Neural progenitor cell (in vitro differentiated cells): ENCODE data around the gene PIGM. TPM values are rescaled to one million over a fixed set of nuclear protein-coding genes. Genes with fewer than 3 reads are reported as not detected.

ENCODE experiments used
- DNase-seq: peaks from one replicate; pipeline ENCODE4 v3.0.0-alpha.2; 2016; ENCODE audit warnings: low spot score
- H2AFZ ChIP-seq: fragments of 200-600 bp; sonication (generic); replicated peaks from 2 replicates; pipeline ENCODE4 v1.6.1; 2016; ENCODE audit warnings: antibody characterized with exemption
- H3F3A ChIP-seq: fragments of 200-600 bp; sonication (generic); 2 replicates; pipeline ENCODE4 v1.6.1; 2016; ENCODE audit warnings: antibody characterized with exemption, low read depth
- H3K27ac ChIP-seq: fragments of 200-600 bp; sonication (generic); 2 replicates; pipeline ENCODE4 v1.5.1; 2016; ENCODE audit warnings: mild to moderate bottlenecking
- H3K27me3 ChIP-seq: fragments of 200-600 bp; sonication (generic); 2 replicates; pipeline ENCODE4 v1.6.1; 2016; ENCODE audit warnings: mild to moderate bottlenecking, moderate library complexity
- H3K36me3 ChIP-seq: fragments of 200-600 bp; sonication (generic); 2 replicates; pipeline ENCODE4 v1.5.1; 2016
- H3K4me1 ChIP-seq: fragments of 200-600 bp; sonication (generic); 2 replicates; pipeline ENCODE4 v1.6.1; 2016; ENCODE audit warnings: mixed run types
- H3K4me2 ChIP-seq: fragments of 200-600 bp; sonication (generic); 2 replicates; pipeline ENCODE4 v1.6.1; 2016
- H3K4me3 ChIP-seq: fragments of 200-600 bp; sonication (generic); 2 replicates; pipeline ENCODE4 v1.5.1; 2016
- H3K79me2 ChIP-seq: fragments of 200-600 bp; sonication (generic); 2 replicates; pipeline ENCODE4 v1.6.1; 2016; ENCODE audit warnings: low read depth
- H3K9ac ChIP-seq: fragments of 200-600 bp; sonication (generic); 2 replicates; pipeline ENCODE4 v1.6.1; 2016
- H3K9me3 ChIP-seq: fragments of 200-600 bp; sonication (generic); 2 replicates; pipeline ENCODE4 v1.5.1; 2016; ENCODE audit warnings: low read depth
- H4K20me1 ChIP-seq: fragments of 200-600 bp; sonication (generic); 2 replicates; pipeline ENCODE4 v1.6.1; 2016; ENCODE audit warnings: low read depth
- H3K27ac Mint-ChIP-seq: 3 replicates; pipeline ENCODE4 v1.8.0; 2021; ENCODE audit warnings: mixed read lengths
- H3K27me3 Mint-ChIP-seq: 2 replicates; pipeline ENCODE4 v1.8.0; 2022; ENCODE audit warnings: low read depth, mild to moderate bottlenecking, inconsistent platforms, moderate library complexity, mixed read lengths; ENCODE audit not compliant: insufficient read depth
- H3K36me3 Mint-ChIP-seq: 3 replicates; pipeline ENCODE4 v1.8.0; 2021; ENCODE audit warnings: mixed read lengths
- H3K4me1 Mint-ChIP-seq: 3 replicates; pipeline ENCODE4 v1.8.0; 2021; ENCODE audit warnings: mixed read lengths
- H3K4me3 Mint-ChIP-seq: 3 replicates; pipeline ENCODE4 v1.8.0; 2021; ENCODE audit warnings: mild to moderate bottlenecking, moderate library complexity, mixed read lengths
- H3K9me3 Mint-ChIP-seq: 3 replicates; pipeline ENCODE4 v1.8.0; 2020; ENCODE audit warnings: mixed read lengths
- CTCF ChIP-seq: fragments of 200-600 bp; sonication (generic); IDR thresholded peaks from 2 replicates; pipeline ENCODE4 v1.5.1; 2017; ENCODE audit warnings: antibody characterized with exemption, mild to moderate bottlenecking
- EZH2 ChIP-seq: fragments of 200-600 bp; sonication (generic); IDR thresholded peaks from 2 replicates; pipeline ENCODE4 v1.6.1; 2017; ENCODE audit warnings: antibody characterized with exemption, mild to moderate bottlenecking, moderate library complexity
- EZH2phosphoT487 ChIP-seq: fragments of 200-600 bp; sonication (generic); IDR thresholded peaks from 2 replicates; pipeline ENCODE4 v1.6.1; 2017; ENCODE audit warnings: antibody characterized with exemption
- total RNA-seq: library from RNA; depleted of rRNA; stranded (reverse); fragments of >200 nt; gene quantifications from 2 replicates; pipeline ENCODE4 v1.2.3, GENCODE V29; 2015; ENCODE audit warnings: low replicate concordance

PIGM gene
- total RNA-seq, 1 donor from 2014 or later, result 7.1 TPM

DNA sequence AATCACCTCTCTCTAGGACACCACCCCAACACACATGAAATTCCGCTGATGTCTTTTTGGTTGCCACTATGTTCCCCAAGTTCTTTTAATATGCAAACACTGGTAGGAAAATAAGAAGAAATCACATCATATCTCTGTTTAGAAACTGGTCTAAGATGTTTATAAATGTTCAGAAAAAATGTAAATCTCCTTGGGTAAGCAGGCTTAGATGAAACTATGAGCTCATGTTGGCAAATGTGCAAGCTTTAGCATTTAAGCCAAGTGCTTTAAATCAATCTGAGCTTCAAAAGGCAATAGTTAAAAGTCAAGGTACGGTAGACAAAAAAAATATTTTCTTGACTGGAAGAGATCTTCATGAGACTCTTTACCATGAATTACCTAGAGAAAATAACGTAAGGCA lies 52.5 kb downstream of the PIGM start:
- Histone ChIP-seq H4K20me1 (no peaks in the 10 kb centered on the region), H3K9me3 (no peaks in the 10 kb centered on the region), H3K27ac (no peak overlapping the region), H3K79me2 (no peaks in the 10 kb centered on the region), H3K4me3 (no peak overlapping the region), H3K27me3 (peaks cover 6% of the 10 kb centered on the region), H2AFZ (no peak overlapping the region), H3K9ac (no peak overlapping the region), H3K4me2 (no peak overlapping the region), H3F3A (no peaks in the 10 kb centered on the region), H3K4me1 (no peaks in the 10 kb centered on the region), H3K36me3 (no peaks in the 10 kb centered on the region)
- no peak overlapping the region for H3K27ac Mint-ChIP-seq
- no peak for DNase-seq
- H3K4me3 Mint-ChIP-seq, result no peak overlapping the region
- no peak for TF ChIP-seq CTCF
- no peak for TF ChIP-seq EZH2
- no peak for TF ChIP-seq EZH2phosphoT487
- peaks cover 2% of the 10 kb centered on the region for H3K27me3 Mint-ChIP-seq
- peaks cover 2% of the 10 kb centered on the region for H3K9me3 Mint-ChIP-seq
- H3K4me1 Mint-ChIP-seq, result peaks cover 4% of the 10 kb centered on the region
- H3K36me3 Mint-ChIP-seq, result no peaks in the 10 kb centered on the region

- Mint-ChIP-seq H3K4me1 (no peaks in the 10 kb centered on the region), H3K27me3 (peaks cover 3% of the 10 kb centered on the region), H3K4me3 (no peak overlapping the region), H3K27ac (no peak overlapping the region), H3K9me3 (peaks cover 2% of the 10 kb centered on the region), H3K36me3 (no peaks in the 10 kb centered on the region)
- DNase-seq, result no peak
- no peak overlapping the region for H3K4me3 ChIP-seq
- no peak overlapping the region for H3K9ac ChIP-seq
- no peaks in the 10 kb centered on the region for H3K36me3 ChIP-seq
- H3K9me3 ChIP-seq, result no peaks in the 10 kb centered on the region
- no peaks in the 10 kb centered on the region for H3F3A ChIP-seq
- no peak overlapping the region for H3K4me2 ChIP-seq
- TF ChIP-seq CTCF (no peak), EZH2 (no peak), EZH2phosphoT487 (no peak)
- H3K27ac ChIP-seq, result no peak overlapping the region
- no peaks in the 10 kb centered on the region for H3K4me1 ChIP-seq
- peaks cover 6% of the 10 kb centered on the region for H3K27me3 ChIP-seq
- H2AFZ ChIP-seq, result no peak overlapping the region
- H3K79me2 ChIP-seq, result no peaks in the 10 kb centered on the region
- no peaks in the 10 kb centered on the region for H4K20me1 ChIP-seq
Observed at GRCh38 chr1:159978107-159978398, 53.7 kb downstream of the PIGM start.

GRCh38 chr1:159977364-159978106 lies 54.3 kb downstream of the PIGM start:
- H3K27me3 Mint-ChIP-seq, result peaks cover 3% of the 10 kb centered on the region
- no peak overlapping the region for H3K27ac ChIP-seq
- no peaks in the 10 kb centered on the region for H3K9me3 ChIP-seq
- H3K4me3 ChIP-seq, result no peak overlapping the region
- H3K27ac Mint-ChIP-seq, result no peak overlapping the region
- no peaks in the 10 kb centered on the region for H3F3A ChIP-seq
- TF ChIP-seq EZH2, result no peak
- no peak for TF ChIP-seq EZH2phosphoT487
- TF ChIP-seq CTCF, result no peak
- no peaks in the 10 kb centered on the region for H3K36me3 Mint-ChIP-seq
- H3K4me1 ChIP-seq, result no peaks in the 10 kb centered on the region
- no peak overlapping the region for H3K4me2 ChIP-seq
- H3K36me3 ChIP-seq, result no peaks in the 10 kb centered on the region
- DNase-seq, result no peak
- no peaks in the 10 kb centered on the region for H4K20me1 ChIP-seq
- no peak overlapping the region for H2AFZ ChIP-seq
- no peaks in the 10 kb centered on the region for H3K79me2 ChIP-seq
- no peak overlapping the region for H3K9ac ChIP-seq
- H3K4me1 Mint-ChIP-seq, result no peaks in the 10 kb centered on the region
- peaks cover 6% of the 10 kb centered on the region for H3K27me3 ChIP-seq
- H3K9me3 Mint-ChIP-seq, result peaks cover 2% of the 10 kb centered on the region
- H3K4me3 Mint-ChIP-seq, result no peak overlapping the region

Other genes starting within 250 kb of the PIGM start
- not detected in 2 replicates for gene FCRL6, start 229.6 kb downstream of the PIGM start, total RNA-seq
- gene SLAMF8, start 205.1 kb downstream of the PIGM start, total RNA-seq, result not detected in 2 replicates
- not detected in 2 replicates for gene VSIG8, start 169.3 kb downstream of the PIGM start, total RNA-seq
- not detected in 2 replicates for gene CFAP45, start 131.8 kb downstream of the PIGM start, total RNA-seq
- gene TAGLN2, start 106.5 kb downstream of the PIGM start, total RNA-seq, result 3.9 and 12.1 TPM in 2 replicates
- 3.3 and 9.1 TPM in 2 replicates for gene IGSF9, start 86.4 kb downstream of the PIGM start, total RNA-seq
- not detected in 2 replicates for gene SLAMF9, start 77.8 kb downstream of the PIGM start, total RNA-seq
- gene KCNJ10, start 38.2 kb upstream of the PIGM start, total RNA-seq, result 0.15 TPM in 1 of 2 replicates, not detected in the other
- gene KCNJ9, start 49.5 kb upstream of the PIGM start, total RNA-seq, result 0.09 TPM in 2 replicates
- gene IGSF8, start 66.6 kb upstream of the PIGM start, total RNA-seq, result 9.4 and 23.4 TPM in 2 replicates
- 88.6 and 154 TPM in 2 replicates for gene ATP1A2, start 83.8 kb upstream of the PIGM start, total RNA-seq
- 0.17 and 0.62 TPM in 2 replicates for gene ATP1A4, start 119.6 kb upstream of the PIGM start, total RNA-seq
- 0.50 TPM in 1 of 2 replicates, not detected in the other for gene CASQ1, start 158.6 kb upstream of the PIGM start, total RNA-seq
- gene PEA15, start 173.4 kb upstream of the PIGM start, total RNA-seq, result 39.1 and 63.5 TPM in 2 replicates
- 105 and 132 TPM in 2 replicates for gene DCAF8, start 230.6 kb upstream of the PIGM start, total RNA-seq